GM23248 (cell line): Measurements from ENCODE around the gene RRP9. TPM values are rescaled to one million over a fixed set of nuclear protein-coding genes. Genes with fewer than 3 reads are reported as not detected.

Experiments
- DNase-seq: peaks from one replicate; pipeline ENCODE4 v3.0.0-alpha.2; 2015
- H2AFZ ChIP-seq: fragments of 200-600 bp; sonication (generic); 2 replicates; pipeline ENCODE4 v1.6.1; 2016; ENCODE audit warnings: antibody characterized with exemption
- H3F3A ChIP-seq: fragments of 200-600 bp; sonication (generic); 2 replicates; pipeline ENCODE4 v1.6.1; 2016; ENCODE audit warnings: mild to moderate bottlenecking, antibody characterized with exemption, mixed run types; ENCODE audit not compliant: insufficient read depth
- H3K27ac ChIP-seq: fragments of 200-600 bp; sonication (generic); 2 replicates; pipeline ENCODE4 v1.5.1; 2016; ENCODE audit warnings: mild to moderate bottlenecking
- H3K27me3 ChIP-seq: fragments of 200-600 bp; sonication (generic); replicated peaks from 2 replicates; pipeline ENCODE4 v1.6.1; 2016; ENCODE audit warnings: mild to moderate bottlenecking; ENCODE audit not compliant: insufficient read depth
- H3K36me3 ChIP-seq: fragments of 200-600 bp; sonication (generic); 2 replicates; pipeline ENCODE4 v1.6.1; 2016; ENCODE audit warnings: low read depth, mild to moderate bottlenecking
- H3K4me1 ChIP-seq: fragments of 200-600 bp; sonication (generic); 2 replicates; pipeline ENCODE4 v1.6.1; 2016; ENCODE audit warnings: mild to moderate bottlenecking; ENCODE audit not compliant: insufficient read depth
- H3K4me2 ChIP-seq: fragments of 200-600 bp; sonication (generic); one replicate; pipeline ENCODE4 v1.6.1; 2016; ENCODE audit warnings: mild to moderate bottlenecking; ENCODE audit not compliant: unreplicated experiment
- H3K4me3 ChIP-seq: fragments of 200-600 bp; sonication (generic); 2 replicates; pipeline ENCODE4 v1.5.1; 2016; ENCODE audit warnings: mild to moderate bottlenecking
- H3K79me2 ChIP-seq: fragments of 200-600 bp; sonication (generic); 2 replicates; pipeline ENCODE4 v1.6.1; 2016; ENCODE audit warnings: mild to moderate bottlenecking; ENCODE audit not compliant: insufficient read depth
- H3K9ac ChIP-seq: fragments of 200-600 bp; sonication (generic); 2 replicates; pipeline ENCODE4 v1.6.1; 2016; ENCODE audit warnings: mild to moderate bottlenecking
- H3K9me2 ChIP-seq: fragments of 200-600 bp; sonication (generic); 2 replicates; pipeline ENCODE4 v1.6.1; 2016; ENCODE audit warnings: mixed run types, mild to moderate bottlenecking, moderate library complexity; ENCODE audit not compliant: insufficient read depth
- H3K9me3 ChIP-seq: fragments of 200-600 bp; sonication (generic); one replicate; pipeline ENCODE4 v1.6.1; 2017; ENCODE audit warnings: low read depth
- H4K20me1 ChIP-seq: fragments of 200-600 bp; sonication (generic); 2 replicates; pipeline ENCODE4 v1.6.0; 2016; ENCODE audit not compliant: insufficient read depth
- EZH2 ChIP-seq: fragments of 200-600 bp; sonication (generic); IDR thresholded peaks from 2 replicates; pipeline ENCODE4 v1.6.1; 2018; ENCODE audit warnings: antibody characterized with exemption, mild to moderate bottlenecking; ENCODE audit not compliant: insufficient read depth, poor library complexity, severe bottlenecking
- EZH2phosphoT487 ChIP-seq: fragments of 200-600 bp; sonication (generic); IDR thresholded peaks from 2 replicates; pipeline ENCODE4 v1.6.1; 2018; ENCODE audit warnings: antibody characterized with exemption, moderate library complexity, mild to moderate bottlenecking, low read depth; ENCODE audit not compliant: insufficient read depth
- WGBS, 2 experiments: methylation state at CpG; one replicate each; pipeline ENCODE4 v1.1.6; 2015 to 2017; ENCODE audit warnings: low lambda C conversion rate in 2 of 2, low coverage in 1 of 2; ENCODE audit errors: missing lambda C conversion rate in 2 of 2; 5-methylcytosine and 5-hydroxymethylcytosine counted together
- in situ Hi-C: fragments of 300-500 bp; cut with MboI; formaldehyde crosslinking; loops from 2 replicates; pipeline ENCODE4 v1.15.0; 2020
- polyA plus RNA-seq: library from polyadenylated mRNA; unstranded; fragments of >200 nt; fragmentation: Nextera tagmentation; extraction: Ambion mirVana; gene quantifications from 2 replicates; pipeline ENCODE4 v1.2.1, GENCODE V29; 2016
- total RNA-seq: library from RNA; depleted of rRNA; stranded (reverse); fragments of >200 nt; shearing (Covaris generic); gene quantifications from 2 replicates; pipeline ENCODE4 v1.2.3, GENCODE V29; 2014

RRP9 gene
- total and polyA plus RNA-seq, 2 experiments from 2014 or later: 27.5 to 28.4 TPM

DNA sequence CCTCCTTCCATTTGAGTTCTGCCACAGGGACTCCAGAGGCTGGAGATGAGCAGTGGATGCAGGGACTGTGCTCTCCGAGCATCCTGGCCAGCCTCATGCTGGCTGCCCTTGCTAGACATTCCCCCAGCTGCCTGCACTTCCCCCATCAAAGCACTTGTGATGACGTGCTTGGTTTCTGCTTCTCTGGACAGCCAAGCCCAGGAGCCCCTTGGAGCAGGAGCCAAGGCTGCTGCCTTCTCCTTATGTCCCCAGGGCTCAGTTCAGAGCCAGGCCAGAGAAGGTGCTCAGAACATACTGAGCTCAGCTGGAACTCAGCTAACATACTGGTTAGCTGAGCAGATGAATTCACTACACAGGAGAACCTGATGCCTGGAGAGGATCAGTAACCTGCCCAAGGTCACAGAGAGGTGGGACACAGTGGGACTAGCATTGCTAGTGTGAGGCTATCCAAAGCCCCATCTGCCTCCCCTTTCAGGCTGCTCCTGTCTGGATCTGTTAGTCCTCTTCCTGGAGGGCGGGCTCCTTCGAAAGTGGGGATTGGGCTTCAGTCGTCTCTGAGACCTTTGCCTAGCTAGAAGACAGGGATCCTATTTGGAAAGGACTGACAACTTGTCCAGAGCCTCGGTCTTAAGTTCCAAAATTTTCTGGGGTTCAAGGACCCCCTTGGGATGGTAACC, 21.3 kb upstream of the RRP9 start:
- H3K79me2 ChIP-seq: peaks cover 26% of the 10 kb centered on the region; the same call in 1 of the 2 replicates
- H3K36me3 ChIP-seq: no peaks in the 10 kb centered on the region
- H3F3A ChIP-seq: no peaks in the 10 kb centered on the region
- DNase-seq: no peak
- in situ Hi-C loops: no loop called here
- no peak overlapping the region for H3K27ac ChIP-seq
- 0 out of 2 replicates have a peak, but pooled peaks cover 6% of the 10 kb centered on the region for H3K4me1 ChIP-seq
- no peaks in the 10 kb centered on the region for H4K20me1 ChIP-seq
- H3K4me3 ChIP-seq: no peak overlapping the region
- 79 to 86% methylated on average over 6 of the region's 6 CpGs for WGBS, 2 experiments
- no peaks in the 10 kb centered on the region for H3K9me2 ChIP-seq
- H3K9ac ChIP-seq: no peak overlapping the region
- no peak overlapping the region for H3K4me2 ChIP-seq
- H3K27me3 ChIP-seq: no peaks in the 10 kb centered on the region
- TF ChIP-seq EZH2phosphoT487: no peak
- no peak for TF ChIP-seq EZH2
- no peaks in the 10 kb centered on the region for H3K9me3 ChIP-seq
- no peak overlapping the region for H2AFZ ChIP-seq

DNA sequence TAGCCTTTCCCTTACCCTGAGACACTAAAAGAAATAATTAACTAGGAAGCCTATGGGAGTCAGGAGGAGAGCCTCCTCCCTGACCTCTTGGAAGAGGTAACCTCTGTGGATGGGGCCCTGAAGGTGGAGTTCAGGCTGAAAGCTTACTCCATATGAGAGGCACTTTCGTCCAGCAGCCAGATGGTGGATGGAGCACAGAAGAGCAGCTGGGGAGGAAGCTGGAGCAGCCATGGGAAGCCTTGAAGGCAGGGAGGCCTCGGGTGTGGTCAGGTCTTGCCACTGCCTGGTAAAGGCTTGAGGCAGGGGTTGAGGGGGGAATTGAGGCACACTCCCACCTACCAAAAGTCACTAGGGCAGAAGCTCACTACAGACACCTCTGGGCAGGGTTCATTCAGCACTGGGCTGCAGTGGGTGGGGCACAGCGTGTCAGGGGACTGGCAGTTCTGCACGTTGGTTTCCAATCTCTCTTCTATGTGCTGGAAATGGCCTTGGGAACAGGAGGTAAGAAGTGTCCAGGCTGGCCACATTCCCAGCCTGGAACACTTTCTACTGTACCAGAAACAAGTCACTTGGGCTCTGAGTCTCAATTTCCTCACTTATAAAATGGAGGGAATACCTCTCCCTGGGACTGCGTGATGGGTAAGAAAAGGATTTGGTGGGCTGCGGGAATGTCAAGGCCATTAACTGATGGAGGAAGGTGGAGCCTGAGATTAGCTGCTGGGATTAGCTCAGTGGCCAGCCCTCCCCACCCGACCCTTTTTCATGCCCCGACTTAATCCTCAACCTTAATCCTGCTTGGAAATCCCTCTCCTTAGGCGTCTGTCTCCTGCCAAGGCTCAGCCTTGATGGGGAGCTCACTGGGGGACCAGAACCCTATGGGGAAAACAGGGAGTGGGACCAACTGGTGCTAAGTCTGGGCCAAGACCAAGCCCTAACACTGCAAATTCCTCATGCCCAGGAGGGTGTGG, 20.2 kb upstream of the RRP9 start:
- in situ Hi-C loops: no loop called here
- Histone ChIP-seq H2AFZ (no peak overlapping the region), H4K20me1 (no peaks in the 10 kb centered on the region), H3F3A (no peaks in the 10 kb centered on the region), H3K4me2 (no peak overlapping the region), H3K9me3 (no peaks in the 10 kb centered on the region), H3K27ac (no peak overlapping the region), H3K9me2 (no peaks in the 10 kb centered on the region), H3K79me2 (peaks cover 24% of the 10 kb centered on the region; the same call in 1 of the 2 replicates), H3K4me1 (0 out of 2 replicates have a peak, but pooled peaks cover 6% of the 10 kb centered on the region), H3K4me3 (no peak overlapping the region), H3K36me3 (no peaks in the 10 kb centered on the region), H3K27me3 (no peaks in the 10 kb centered on the region), H3K9ac (no peak overlapping the region)
- TF ChIP-seq EZH2phosphoT487: no peak
- no peak for TF ChIP-seq EZH2
- no peak for DNase-seq
- 67 to 68% methylated on average over 9 of the region's 9 CpGs for WGBS, 2 experiments

DNA sequence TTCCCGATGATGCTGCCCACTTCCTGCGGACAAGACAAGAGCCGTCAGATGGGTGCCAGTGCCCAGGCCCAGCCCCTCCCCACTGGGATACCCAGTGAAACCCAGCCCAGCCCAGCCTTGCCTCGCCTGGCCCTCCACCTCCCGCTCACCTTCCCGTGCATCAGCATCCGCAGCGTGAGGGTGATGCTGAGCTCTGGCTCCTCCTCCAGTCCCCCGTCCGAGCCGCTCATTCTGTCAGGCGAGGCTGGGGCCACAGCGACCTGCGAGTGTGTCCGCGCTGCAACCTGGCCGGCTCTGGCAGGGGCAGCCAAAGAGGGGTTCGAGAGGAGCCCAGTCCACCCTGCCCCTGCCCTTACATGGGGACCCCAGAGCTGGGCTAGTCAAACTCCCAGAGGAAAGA, 19.3 kb upstream of the RRP9 start:
- H3K79me2 ChIP-seq: peaks cover 15% of the 10 kb centered on the region; the same call in 1 of the 2 replicates
- no peaks in the 10 kb centered on the region for H3K9me3 ChIP-seq
- H3K4me2 ChIP-seq: no peak overlapping the region
- H3F3A ChIP-seq: no peaks in the 10 kb centered on the region
- no peak for TF ChIP-seq EZH2
- no peak for TF ChIP-seq EZH2phosphoT487
- H4K20me1 ChIP-seq: no peaks in the 10 kb centered on the region
- in situ Hi-C loops: no loop called here
- no peaks in the 10 kb centered on the region for H3K36me3 ChIP-seq
- no peak overlapping the region for H2AFZ ChIP-seq
- WGBS, 2 experiments: 92 to 93% methylated on average over 16 to 18 of the region's 18 CpGs
- no peak overlapping the region for H3K9ac ChIP-seq
- no peaks in the 10 kb centered on the region for H3K27me3 ChIP-seq
- DNase-seq: no peak
- no peaks in the 10 kb centered on the region for H3K9me2 ChIP-seq
- no peak overlapping the region for H3K27ac ChIP-seq
- no peaks in the 10 kb centered on the region for H3K4me1 ChIP-seq
- H3K4me3 ChIP-seq: no peak overlapping the region

DNA sequence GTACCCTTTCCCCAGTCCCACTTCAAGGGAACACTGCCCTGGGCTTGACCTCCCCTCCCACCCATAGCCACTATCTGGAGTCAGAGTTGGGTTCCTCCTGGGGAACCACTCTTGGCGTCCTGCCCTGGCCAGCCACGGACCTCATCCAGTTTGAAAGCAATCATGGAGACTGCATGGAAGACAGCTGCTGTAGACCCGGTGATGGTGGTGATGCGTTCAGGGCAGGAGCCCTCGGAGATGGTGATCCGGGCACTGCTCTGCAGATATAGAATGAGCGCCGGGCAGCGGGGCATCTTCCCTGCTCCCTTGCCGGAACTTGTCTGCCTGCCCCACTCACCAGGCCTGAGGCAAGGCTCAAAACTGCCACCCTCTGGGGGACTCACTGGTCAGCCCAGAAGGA, 18.7 kb upstream of the RRP9 start:
- H3K4me2 ChIP-seq: no peak overlapping the region
- H3K79me2 ChIP-seq: peaks cover 9% of the 10 kb centered on the region; the same call in 1 of the 2 replicates
- H3K9ac ChIP-seq: no peak overlapping the region
- H3K4me3 ChIP-seq: no peak overlapping the region
- no peak for DNase-seq
- no peak for TF ChIP-seq EZH2phosphoT487
- no peak for TF ChIP-seq EZH2
- no peaks in the 10 kb centered on the region for H3K9me3 ChIP-seq
- in situ Hi-C loops: no loop called here
- no peak overlapping the region for H3K27ac ChIP-seq
- no peaks in the 10 kb centered on the region for H4K20me1 ChIP-seq
- no peaks in the 10 kb centered on the region for H3K36me3 ChIP-seq
- WGBS, 2 experiments: 91 to 92% methylated on average over 10 of the region's 10 CpGs
- H2AFZ ChIP-seq: no peak overlapping the region
- H3K4me1 ChIP-seq: no peaks in the 10 kb centered on the region
- H3K9me2 ChIP-seq: no peaks in the 10 kb centered on the region
- H3F3A ChIP-seq: no peaks in the 10 kb centered on the region
- H3K27me3 ChIP-seq: no peaks in the 10 kb centered on the region
